ENCODE results near the gene CACNB4.
"Not testable (repeated sequence)": the region's sequence is repeated elsewhere in the genome, so short reads cannot be mapped to it uniquely, and the experiment has no call there.

Gene CACNB4

DNA sequence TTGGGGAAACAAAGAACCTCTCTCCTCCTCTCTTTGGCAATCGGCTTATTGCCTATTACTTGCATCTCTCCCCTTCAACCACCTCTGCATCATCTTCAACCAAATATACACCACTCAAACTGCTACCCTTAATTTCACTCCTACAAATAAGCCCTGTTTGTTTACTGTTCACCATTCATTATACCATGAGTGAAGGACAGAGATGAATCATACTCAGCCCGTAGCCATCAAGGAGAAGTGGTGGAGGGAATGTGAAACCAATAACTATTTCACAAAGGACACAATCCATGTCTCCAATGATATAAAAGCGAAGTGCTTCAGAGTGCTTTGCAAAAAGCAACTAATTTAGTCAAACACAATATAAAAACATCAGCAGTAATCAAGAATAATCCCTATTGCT is 76.8 kb downstream of the CACNB4 start:
- Histone ChIP-seq H2AFZ (ENCODE audit: low read length) (no peak overlapping the region), H3K4me1 (ENCODE audit: insufficient read depth, low read length, severe bottlenecking) (no peaks in the 10 kb centered on the region), H3K27me3 (ENCODE audit: insufficient read depth, low read length) (no peaks in the 10 kb centered on the region), H3F3A (ENCODE audit: insufficient read depth, low read length) (no peaks in the 10 kb centered on the region), H3K27ac (ENCODE audit: low read depth, low read length, poor library complexity, severe bottlenecking) (no peak overlapping the region), H3K9me3 (ENCODE audit: low read length) (no peaks in the 10 kb centered on the region), H3K4me2 (ENCODE audit: low read length) (no peak overlapping the region), H3K9me2 (ENCODE audit: low read depth, low read length) (no peaks in the 10 kb centered on the region), H3K9ac (ENCODE audit: low read length) (no peak overlapping the region), H3K4me3 (ENCODE audit: low read depth, low read length, poor library complexity, severe bottlenecking) (no peak overlapping the region), H4K20me1 (ENCODE audit: insufficient read depth, low read length) (no peaks in the 10 kb centered on the region), H3K36me3 (ENCODE audit: insufficient read depth, low read length) (no peaks in the 10 kb centered on the region), H3K79me2 (ENCODE audit: insufficient read depth, low read length) (no peaks in the 10 kb centered on the region)
- TF ChIP-seq, protein P1, sequence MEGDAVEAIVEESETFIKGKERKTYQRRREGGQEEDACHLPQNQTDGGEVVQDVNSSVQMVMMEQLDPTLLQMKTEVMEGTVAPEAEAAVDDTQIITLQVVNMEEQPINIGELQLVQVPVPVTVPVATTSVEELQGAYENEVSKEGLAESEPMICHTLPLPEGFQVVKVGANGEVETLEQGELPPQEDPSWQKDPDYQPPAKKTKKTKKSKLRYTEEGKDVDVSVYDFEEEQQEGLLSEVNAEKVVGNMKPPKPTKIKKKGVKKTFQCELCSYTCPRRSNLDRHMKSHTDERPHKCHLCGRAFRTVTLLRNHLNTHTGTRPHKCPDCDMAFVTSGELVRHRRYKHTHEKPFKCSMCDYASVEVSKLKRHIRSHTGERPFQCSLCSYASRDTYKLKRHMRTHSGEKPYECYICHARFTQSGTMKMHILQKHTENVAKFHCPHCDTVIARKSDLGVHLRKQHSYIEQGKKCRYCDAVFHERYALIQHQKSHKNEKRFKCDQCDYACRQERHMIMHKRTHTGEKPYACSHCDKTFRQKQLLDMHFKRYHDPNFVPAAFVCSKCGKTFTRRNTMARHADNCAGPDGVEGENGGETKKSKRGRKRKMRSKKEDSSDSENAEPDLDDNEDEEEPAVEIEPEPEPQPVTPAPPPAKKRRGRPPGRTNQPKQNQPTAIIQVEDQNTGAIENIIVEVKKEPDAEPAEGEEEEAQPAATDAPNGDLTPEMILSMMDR (IDR thresholded peaks at IDR 0.05; ENCODE audit: low read length) = no peak
- no peak for TF ChIP-seq EZH2 (IDR thresholded peaks at IDR 0.05; ENCODE audit: borderline replicate concordance, low read length)

DNA sequence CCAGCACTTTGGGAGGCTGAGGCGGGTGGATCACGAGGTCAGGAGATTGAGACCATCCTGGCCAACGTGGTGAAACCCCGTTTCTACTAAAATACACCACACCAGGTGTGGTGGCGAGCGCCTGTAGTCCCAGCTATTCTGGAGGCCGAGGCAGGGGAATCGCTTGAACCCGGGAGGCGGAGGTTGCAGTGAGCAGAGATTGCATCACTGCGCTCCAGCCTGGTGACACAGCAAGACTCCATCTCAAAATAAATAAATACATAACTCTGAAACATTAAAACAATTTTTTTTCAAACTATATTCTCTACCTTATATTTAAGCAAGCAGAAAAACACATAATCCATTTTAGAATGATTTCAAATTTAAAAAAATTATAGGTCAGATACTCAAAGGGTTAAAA is 77.8 kb downstream of the CACNB4 start:
- H3K9ac ChIP-seq (ENCODE audit: low read length); H3K4me1 ChIP-seq (ENCODE audit: insufficient read depth, low read length, severe bottlenecking); H3K4me3 ChIP-seq (ENCODE audit: low read depth, low read length, poor library complexity, severe bottlenecking); H3K27me3 ChIP-seq (ENCODE audit: insufficient read depth, low read length); H4K20me1 ChIP-seq (ENCODE audit: insufficient read depth, low read length); H3K4me2 ChIP-seq (ENCODE audit: low read length); H3K79me2 ChIP-seq (ENCODE audit: insufficient read depth, low read length); H3K9me2 ChIP-seq (ENCODE audit: low read depth, low read length); H3K9me3 ChIP-seq (ENCODE audit: low read length); H3K27ac ChIP-seq (ENCODE audit: low read depth, low read length, poor library complexity, severe bottlenecking); H2AFZ ChIP-seq (ENCODE audit: low read length); H3F3A ChIP-seq (ENCODE audit: insufficient read depth, low read length); H3K36me3 ChIP-seq (ENCODE audit: insufficient read depth, low read length): not testable (repeated sequence)

DNA sequence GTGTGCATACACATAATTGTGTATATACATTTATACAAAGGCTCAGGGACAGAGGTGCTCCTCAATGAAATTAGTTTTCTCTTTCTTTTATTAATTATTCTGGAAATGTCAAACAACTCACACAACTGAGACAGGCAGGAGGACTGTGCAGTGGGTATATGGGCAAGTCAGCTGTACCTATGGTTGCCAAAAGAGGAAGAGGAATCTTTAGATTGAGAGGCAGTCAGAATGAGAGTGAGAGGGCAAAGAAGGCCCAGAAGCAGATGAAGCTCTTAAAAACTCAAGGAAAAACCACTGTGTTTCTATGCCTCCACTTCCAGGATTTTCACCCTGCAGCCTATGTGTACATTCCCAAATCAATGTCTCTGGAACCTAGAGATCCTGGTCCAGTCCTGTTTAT is 79.1 kb downstream of the CACNB4 start:
- Histone ChIP-seq H3K9ac (ENCODE audit: low read length) (no peak overlapping the region), H3K4me2 (ENCODE audit: low read length) (no peak overlapping the region), H2AFZ (ENCODE audit: low read length) (no peak overlapping the region), H3K27ac (ENCODE audit: low read depth, low read length, poor library complexity, severe bottlenecking) (no peak overlapping the region), H3K36me3 (ENCODE audit: insufficient read depth, low read length) (no peaks in the 10 kb centered on the region), H3F3A (ENCODE audit: insufficient read depth, low read length) (no peaks in the 10 kb centered on the region), H3K79me2 (ENCODE audit: insufficient read depth, low read length) (no peaks in the 10 kb centered on the region), H3K4me1 (ENCODE audit: insufficient read depth, low read length, severe bottlenecking) (no peaks in the 10 kb centered on the region), H3K9me2 (ENCODE audit: low read depth, low read length) (no peaks in the 10 kb centered on the region), H3K4me3 (ENCODE audit: low read depth, low read length, poor library complexity, severe bottlenecking) (no peak overlapping the region), H3K9me3 (ENCODE audit: low read length) (no peaks in the 10 kb centered on the region), H4K20me1 (ENCODE audit: insufficient read depth, low read length) (no peaks in the 10 kb centered on the region), H3K27me3 (ENCODE audit: insufficient read depth, low read length) (no peaks in the 10 kb centered on the region)
- TF ChIP-seq, protein P1 (IDR thresholded peaks at IDR 0.05; ENCODE audit: low read length) = no peak
- TF ChIP-seq EZH2 (IDR thresholded peaks at IDR 0.05; ENCODE audit: borderline replicate concordance, low read length) = no peak

DNA sequence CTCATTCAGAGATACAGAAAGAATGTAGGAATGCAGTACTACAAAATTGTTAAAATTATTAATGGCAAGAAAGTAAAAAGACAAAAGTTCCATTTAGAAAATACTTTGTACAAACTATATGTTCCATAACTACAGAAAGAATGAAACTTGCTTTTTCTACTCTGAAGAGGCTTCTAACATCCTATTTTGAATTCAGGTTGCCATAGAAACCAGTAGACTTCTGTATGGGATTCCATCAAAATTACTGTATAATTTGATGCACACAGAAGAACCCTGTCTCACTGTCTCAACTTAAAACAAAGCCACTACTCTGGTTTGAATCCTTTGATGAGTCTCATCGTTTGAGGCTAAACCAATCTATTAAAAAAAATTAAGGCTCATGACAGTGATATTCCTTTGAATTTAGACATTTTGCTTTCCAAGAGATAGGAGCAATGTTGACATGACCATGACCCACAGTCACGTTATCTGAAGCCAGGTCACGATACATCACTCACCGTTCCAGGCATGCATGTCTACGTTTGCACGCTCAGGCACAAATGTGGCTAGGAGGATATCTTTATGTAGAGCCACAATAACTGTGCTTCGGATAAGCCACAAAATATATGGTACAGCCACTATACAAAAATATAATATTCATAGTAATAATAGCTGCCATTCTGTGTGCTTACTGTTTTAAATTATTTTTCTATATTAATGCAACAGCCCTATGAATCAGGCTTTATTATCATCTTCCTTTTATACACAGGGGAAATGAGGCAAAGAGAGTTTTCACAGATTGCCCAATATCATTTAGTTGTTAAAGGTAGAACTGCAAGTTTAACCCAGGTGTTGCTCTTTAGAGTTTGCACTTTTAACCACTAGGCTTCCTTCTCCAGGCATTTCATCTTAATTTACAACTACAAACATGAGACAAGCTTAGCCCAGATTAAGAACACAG is 82.4 kb downstream of the CACNB4 start:
- Histone ChIP-seq H3K9me3 (ENCODE audit: low read length) (no peaks in the 10 kb centered on the region), H3K9ac (ENCODE audit: low read length) (no peak overlapping the region), H3F3A (ENCODE audit: insufficient read depth, low read length) (no peaks in the 10 kb centered on the region), H3K4me1 (ENCODE audit: insufficient read depth, low read length, severe bottlenecking) (no peaks in the 10 kb centered on the region), H3K36me3 (ENCODE audit: insufficient read depth, low read length) (no peaks in the 10 kb centered on the region), H3K27me3 (ENCODE audit: insufficient read depth, low read length) (no peaks in the 10 kb centered on the region), H3K9me2 (ENCODE audit: low read depth, low read length) (no peaks in the 10 kb centered on the region), H3K27ac (ENCODE audit: low read depth, low read length, poor library complexity, severe bottlenecking) (no peak overlapping the region), H3K4me3 (ENCODE audit: low read depth, low read length, poor library complexity, severe bottlenecking) (no peak overlapping the region), H2AFZ (ENCODE audit: low read length) (no peak overlapping the region), H4K20me1 (ENCODE audit: insufficient read depth, low read length) (no peaks in the 10 kb centered on the region), H3K4me2 (ENCODE audit: low read length) (no peak overlapping the region), H3K79me2 (ENCODE audit: insufficient read depth, low read length) (no peaks in the 10 kb centered on the region)
- no peak for TF ChIP-seq EZH2 (IDR thresholded peaks at IDR 0.05; ENCODE audit: borderline replicate concordance, low read length)
- TF ChIP-seq, protein P1 (IDR thresholded peaks at IDR 0.05; ENCODE audit: low read length) = no peak
